Measurements from ENCODE around the gene MDFIC2. TPM values are rescaled to one million over a fixed set of nuclear protein-coding genes. Genes with fewer than 3 reads are reported as not detected.

The MDFIC2 gene
- total and polyA plus RNA-seq, 2 of the 13 experiments (the other 11 are each of a cell fraction or from before 2014, with no cell fraction given), result not detected

- TF ChIP-seq TGIF2 (CRISPR knock-in tag; IDR thresholded peaks at IDR 0.05) (no peak), HOXA3 (CRISPR knock-in tag; IDR thresholded peaks at IDR 0.05) (no peak), ZNF740 (CRISPR knock-in tag; IDR thresholded peaks at IDR 0.05) (no peak), CENPBD1 (CRISPR knock-in tag; IDR thresholded peaks at IDR 0.05; ENCODE audit: borderline replicate concordance, low read depth) (no peak), ZNF234 (CRISPR knock-in tag; conservative IDR thresholded peaks at IDR 0.05) (no peak), RAD21 (CRISPR knock-in tag; IDR thresholded peaks at IDR 0.05) (no peak), SNAPC4 (CRISPR knock-in tag; IDR thresholded peaks at IDR 0.05) (no peak)
Measured at GRCh38 chr3:70242297-70242882, 70.0 kb downstream of the MDFIC2 start (continued).

DNA sequence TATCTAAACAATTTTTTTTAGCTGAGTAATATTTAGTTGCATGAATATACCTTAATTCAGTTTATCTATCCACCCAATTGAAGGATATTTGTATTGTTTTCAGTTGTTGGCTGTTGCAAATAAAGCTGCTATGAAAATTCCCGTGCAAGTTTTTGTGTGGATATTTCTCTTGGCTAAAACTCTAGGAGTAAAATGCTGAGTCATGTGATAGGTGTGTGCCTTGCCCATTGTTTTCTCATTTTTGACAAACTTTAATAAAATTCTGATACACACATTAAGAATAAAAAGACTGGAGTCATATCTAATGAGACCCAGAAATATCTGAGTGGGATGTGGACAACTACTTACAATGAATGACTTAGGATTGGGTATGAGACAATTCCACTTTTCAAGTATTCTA, 78.6 kb downstream of the MDFIC2 start:
- WGBS (ENCODE audit: low lambda C conversion rate), result 0% methylated on average over 1 of the region's 1 CpG
- Histone ChIP-seq H3K27me3 (ENCODE audit: control insufficient read depth in 1 of 2, insufficient read depth in 2 of 2, low read length in 2 of 2) (0 out of 5 replicates have a peak, but pooled peaks cover 1 to 3% of the 10 kb centered on the region in 2 experiments), H3K9ac (ENCODE audit: insufficient read depth, low read depth, low read length) (no peak overlapping the region), H3K27ac (ENCODE audit: extremely low read length, insufficient read depth, low read length) (no peak overlapping the region), H3K4me1 (ENCODE audit: insufficient read depth, low read length) (no peaks in the 10 kb centered on the region), H3K36me3 (replicated peaks in 1 of 2; ENCODE audit: control insufficient read depth in 1 of 2, insufficient read depth in 2 of 2, low read length in 2 of 2) (no peaks in the 10 kb centered on the region), H3K4me3 (replicated peaks in 1 of 3; ENCODE audit: insufficient read depth in 1 of 3, low read depth in 2 of 3, low read length in 3 of 3) (no peak overlapping the region), H3K9me3 (ENCODE audit: low read length) (no peaks in the 10 kb centered on the region), H3K4me2 (ENCODE audit: low read depth, low read length) (no peak overlapping the region), H2AFZ (ENCODE audit: low read length) (no peak overlapping the region), H4K20me1 (ENCODE audit: insufficient read depth, low read length) (no peaks in the 10 kb centered on the region), H3K79me2 (ENCODE audit: insufficient read depth, low read length) (no peaks in the 10 kb centered on the region)
- no TSS peak for BruUV-seq (replicated peaks)
- FAIRE-seq, result no peak
- ChIA-PET CTCF (ENCODE audit: low intra/inter-chr PET ratio, low total read pairs) (no interaction called here), POLR2A (no interaction called here)
- in situ Hi-C loops (cut with HindIII; ENCODE audit: extremely low pct_ligation_motif_present, low pct_unique_long_range_greater_than_20kb), result no loop called here
- ATAC-seq, result no peak
- DNase-seq (ENCODE audit: low spot score), result no peak
- intact Hi-C loops (cut with micrococcal nuclease; ENCODE audit: unreplicated experiment), result no loop called here
- no peak for TF ChIP-seq MIXL1 (CRISPR knock-in tag; IDR thresholded peaks at IDR 0.05)
- no peak for TF ChIP-seq NFYB (CRISPR knock-in tag; IDR thresholded peaks at IDR 0.05)
- TF ChIP-seq RAD51 (IDR thresholded peaks at IDR 0.05; ENCODE audit: borderline replicate concordance), result no peak
- no peak for TF ChIP-seq ZNF343 (CRISPR knock-in tag; IDR thresholded peaks at IDR 0.05)
- TF ChIP-seq ZNF83 (CRISPR knock-in tag; IDR thresholded peaks at IDR 0.05; ENCODE audit: borderline replicate concordance), result no peak
- TF ChIP-seq, protein P1, sequence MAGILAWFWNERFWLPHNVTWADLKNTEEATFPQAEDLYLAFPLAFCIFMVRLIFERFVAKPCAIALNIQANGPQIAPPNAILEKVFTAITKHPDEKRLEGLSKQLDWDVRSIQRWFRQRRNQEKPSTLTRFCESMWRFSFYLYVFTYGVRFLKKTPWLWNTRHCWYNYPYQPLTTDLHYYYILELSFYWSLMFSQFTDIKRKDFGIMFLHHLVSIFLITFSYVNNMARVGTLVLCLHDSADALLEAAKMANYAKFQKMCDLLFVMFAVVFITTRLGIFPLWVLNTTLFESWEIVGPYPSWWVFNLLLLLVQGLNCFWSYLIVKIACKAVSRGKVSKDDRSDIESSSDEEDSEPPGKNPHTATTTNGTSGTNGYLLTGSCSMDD (CRISPR knock-in tag; IDR thresholded peaks at IDR 0.05), result no peak
- TF ChIP-seq ZBTB38 (CRISPR knock-in tag; IDR thresholded peaks at IDR 0.05), result no peak
- TF ChIP-seq TARDBP (CRISPR knock-in tag; IDR thresholded peaks at IDR 0.05), result no peak
- no peak for TF ChIP-seq ZC3H13 (CRISPR knock-in tag; IDR thresholded peaks at IDR 0.05)
- TF ChIP-seq EP300 (IDR thresholded peaks at IDR 0.05; ENCODE audit: low read depth in 2 of 2, low read length in 2 of 2), result no peak
- no peak for TF ChIP-seq EP300 (CRISPR knock-in tag; IDR thresholded peaks at IDR 0.05; ENCODE audit: borderline replicate concordance)
- peak; percentile 78 for TF ChIP-seq MAFF (IDR thresholded peaks at IDR 0.05; ENCODE audit: low read depth, low read length)
- TF ChIP-seq HNF4A (CRISPR knock-in tag; IDR thresholded peaks at IDR 0.05), result no peak
